Panc1 (cell line): ENCODE results near the gene C1orf198. TPM values are rescaled to one million over a fixed set of nuclear protein-coding genes. Genes with fewer than 3 reads are reported as not detected.

Experiments
- ATAC-seq: fragments of 200-7000 bp; cut with Tn5 transposase; 2 replicates; pipeline ENCODE4 v1.9.1; 2020; ENCODE audit warnings: mild to moderate bottlenecking, moderate library complexity
- BruUV-seq: library from RNA; stranded (reverse); fragments of 400-500 nt; replicated peaks from 2 replicates; lab custom pipeline; 2021; lab: Mats Ljungman, UMichigan
- CTCF ChIA-PET: fragments of 300-600 bp; sonication (Branson Sonifier 250); formaldehyde crosslinking; loops from one replicate; lab custom pipeline; 2022; ENCODE audit warnings: antibody characterized with exemption; lab: Charles Lee
- POLR2A ChIA-PET: fragments of 300-600 bp; sonication (Branson Sonifier 250); formaldehyde crosslinking; loops from one replicate; lab custom pipeline; 2022; ENCODE audit warnings: antibody characterized with exemption; lab: Charles Lee
- DNase-seq: peaks from one replicate; pipeline ENCODE4 v3.0.0-alpha.2; 2010; ENCODE audit warnings: low read depth, low spot score
- H3K27ac ChIP-seq: 2 replicates; pipeline ENCODE4 v1.5.1; 2011; ENCODE audit warnings: mild to moderate bottlenecking, low read length, inconsistent platforms
- H3K27me3 ChIP-seq: fragments of 200-500 bp; sonication (Bioruptor generic); 2 replicates; pipeline ENCODE4 v1.6.0; 2014; ENCODE audit warnings: low read length, inconsistent platforms; ENCODE audit not compliant: control insufficient read depth, insufficient read depth
- H3K36me3 ChIP-seq: fragments of 200-500 bp; sonication (Bioruptor generic); 2 replicates; pipeline ENCODE4 v1.5.1; 2014; ENCODE audit warnings: inconsistent platforms, mild to moderate bottlenecking, low read length, moderate library complexity; ENCODE audit not compliant: control insufficient read depth, insufficient read depth
- H3K4me1 ChIP-seq: 2 replicates; pipeline ENCODE4 v1.5.1; 2011; ENCODE audit warnings: inconsistent platforms, mild to moderate bottlenecking, low read length, moderate library complexity; ENCODE audit not compliant: control insufficient read depth, insufficient read depth
- H3K4me3 ChIP-seq, 2 experiments: 2 replicates each; pipeline ENCODE4 v1.5.1; 2011 to 2012; ENCODE audit warnings: low read depth in 2 of 2, low read length in 2 of 2, mild to moderate bottlenecking in 2 of 2, inconsistent platforms in 1 of 2, moderate library complexity in 1 of 2
- H3K9me3 ChIP-seq: fragments of 200-500 bp; sonication (Bioruptor generic); 2 replicates; pipeline ENCODE4 v1.5.1; 2014; ENCODE audit warnings: low read depth, mild to moderate bottlenecking, inconsistent platforms, low read length, moderate library complexity; ENCODE audit not compliant: control insufficient read depth, insufficient read depth
- CTCF ChIP-seq: fragments of 450-650 bp; IDR thresholded peaks from 2 replicates; pipeline ENCODE4 v1.5.1; 2017; ENCODE audit warnings: mild to moderate bottlenecking
- POLR2AphosphoS5 ChIP-seq: IDR thresholded peaks from 2 replicates; pipeline ENCODE4 v1.6.1; 2012; ENCODE audit warnings: mild to moderate bottlenecking, low read depth, low read length, moderate library complexity
- REST ChIP-seq, 2 experiments: IDR thresholded peaks; 2 replicates each; pipeline ENCODE4 v1.6.1; 2011 to 2012; ENCODE audit warnings: low read depth in 2 of 2, control low read depth in 1 of 2, low read length in 1 of 2, mild to moderate bottlenecking in 1 of 2, moderate library complexity in 1 of 2; ENCODE audit not compliant: insufficient read depth in 1 of 2
- SIN3A ChIP-seq: IDR thresholded peaks from 2 replicates; pipeline ENCODE4 v1.6.1; 2012; ENCODE audit warnings: low read depth, mild to moderate bottlenecking, low read length, moderate library complexity, borderline replicate concordance; ENCODE audit not compliant: insufficient read depth
- TCF7L2 ChIP-seq: IDR thresholded peaks from 2 replicates; pipeline ENCODE4 v1.6.1; 2011; ENCODE audit warnings: mild to moderate bottlenecking, low read depth, low read length, inconsistent platforms
- in situ Hi-C: cut with HindIII; loops from 2 replicates; pipeline ENCODE4 v1.10.0; 2016; ENCODE audit warnings: low sequenced_read_pairs, low pct_unique_long_range_greater_than_20kb
- intact Hi-C: fragments of 100-400 bp; cut with micrococcal nuclease; formaldehyde crosslinking; loops from one replicate; pipeline ENCODE4 v1.10.0; 2022; ENCODE audit not compliant: unreplicated experiment
- total RNA-seq: library from RNA; stranded (reverse); gene quantifications from one replicate; pipeline ENCODE4 v1.2.1, GENCODE V29; 2021; ENCODE audit not compliant: unreplicated experiment

Gene C1orf198
- total RNA-seq, 1 experiment from 2014 or later: 33.6 TPM

- H3K27me3 ChIP-seq: no peaks in the 10 kb centered on the region
- intact Hi-C loops (loop anchor here (5.0 to 10.0 kb wide), 3 partner anchors 119 to 296 kb away; no protein-coding TSS in a partner anchor), in situ Hi-C loops (no loop called here)
- no peak for DNase-seq
- H3K27ac ChIP-seq: no peak overlapping the region
- H3K4me3 ChIP-seq: no peak overlapping the region
- TF ChIP-seq REST (IDR thresholded peaks at IDR 0.05; ENCODE audit: insufficient read depth in 1 of 2, low read depth in 2 of 2, low read length in 1 of 2): no peak
- TF ChIP-seq CTCF: no peak
- no peak for TF ChIP-seq TCF7L2
- no peak for TF ChIP-seq SIN3A
- ChIA-PET POLR2A (no interaction called here), CTCF (no interaction called here)
- BruUV-seq: no TSS peak
- no peaks in the 10 kb centered on the region for H3K4me1 ChIP-seq
- ATAC-seq: no peak
- H3K9me3 ChIP-seq: no peaks in the 10 kb centered on the region
- peaks cover 4% of the 10 kb centered on the region; the same call in 1 of the 2 replicates for H3K36me3 ChIP-seq
Measured at GRCh38 chr1:230916587-230917283, 48.4 kb upstream of the C1orf198 start.

- no peak for DNase-seq
Measured at GRCh38 chr1:230915078-230915477, 46.8 kb upstream of the C1orf198 start.

More at GRCh38 chr1:230915078-230915477, 46.8 kb upstream of the C1orf198 start:
- TF ChIP-seq REST (IDR thresholded peaks at IDR 0.05; ENCODE audit: insufficient read depth in 1 of 2, low read depth in 2 of 2, low read length in 1 of 2) (no peak), CTCF (no peak), SIN3A (no peak), TCF7L2 (no peak), POLR2AphosphoS5 (no peak)
- ATAC-seq: no peak
- H3K9me3 ChIP-seq: no peaks in the 10 kb centered on the region
- intact Hi-C loops (loop anchor here (5.0 to 10.0 kb wide), 3 partner anchors 118 to 297 kb away; no protein-coding TSS in a partner anchor), in situ Hi-C loops (no loop called here)
- POLR2A ChIA-PET: no interaction called here
- no peaks in the 10 kb centered on the region for H3K27me3 ChIP-seq
- H3K4me3 ChIP-seq: no peak overlapping the region
- CTCF ChIA-PET: no interaction called here
- no peaks in the 10 kb centered on the region for H3K4me1 ChIP-seq
- no TSS peak for BruUV-seq
- H3K27ac ChIP-seq: no peak overlapping the region
- H3K36me3 ChIP-seq: peaks cover 4% of the 10 kb centered on the region; the same call in 1 of the 2 replicates
